ENCODE results near the gene TMC8.

- TF ChIP-seq CTCF (conservative IDR thresholded peaks at IDR 0.05 in 1 of 2, IDR thresholded peaks at IDR 0.05 in 1 of 2; ENCODE audit: low read depth in 1 of 2, low read length in 2 of 2) (no peak), EZH2 (IDR thresholded peaks at IDR 0.05; ENCODE audit: low read length, missing control alignments) (no peak)
These were observed 43.8 kb downstream of the TMC8 start for GRCh38 chr17:78174346-78174869.

Data from fibroblast of lung (primary cell).